GM12878 (cell line): ENCODE measurements around the gene DDIT4. TPM values are rescaled to one million over a fixed set of nuclear protein-coding genes. Genes with fewer than 3 reads are reported as not detected.

Experiments used
- ATAC-seq: fragments of 200-7000 bp; cut with Tn5 transposase; 3 replicates; pipeline ENCODE4 v1.9.1; 2020; ENCODE audit warnings: mild to moderate bottlenecking, moderate library complexity
- BruUV-seq: library from RNA; stranded (reverse); fragments of 400-500 nt; replicated peaks from 2 replicates; lab custom pipeline; 2021; lab: Mats Ljungman, UMichigan
- CTCF ChIA-PET: fragments of 300-600 bp; sonication (Branson Sonifier 250); formaldehyde crosslinking; extraction: SDS; loops from one replicate; lab custom pipeline; 2021; ENCODE audit warnings: inconsistent platforms; lab: Yijun Ruan, JAX
- POLR2A ChIA-PET: fragments of 350-600 bp; formaldehyde crosslinking; extraction: SDS; loops from one replicate; lab custom pipeline; 2021; ENCODE audit warnings: inconsistent platforms; lab: Charles Lee
- RAD21 ChIA-PET: fragments of 300-600 bp; sonication (Branson Sonifier 250); formaldehyde crosslinking; loops from one replicate; lab custom pipeline; 2023; ENCODE audit warnings: antibody characterized with exemption; ENCODE audit not compliant: unreplicated experiment; lab: Charles Lee
- SMC1A ChIA-PET: fragments of 300-600 bp; sonication (Branson Sonifier 250); formaldehyde crosslinking; loops from one replicate; lab custom pipeline; 2023; ENCODE audit not compliant: unreplicated experiment, uncharacterized antibody; lab: Charles Lee
- DNase-seq: peaks from one replicate; pipeline ENCODE4 v3.0.0-alpha.2; 2011; ENCODE audit warnings: low read depth, low spot score
- FAIRE-seq: peaks from 3 replicates; lab custom pipeline; 2011; peaks lifted over from hg19 to GRCh38; lab: Jason Lieb, UNC
- H2AFZ ChIP-seq: 2 replicates; pipeline ENCODE4 v1.6.0; 2011; ENCODE audit warnings: low read depth, low read length, control low read depth; ENCODE audit not compliant: control insufficient read depth
- H3K27ac ChIP-seq: 2 replicates; pipeline ENCODE4 v1.5.1; 2011; ENCODE audit warnings: control low read depth; ENCODE audit not compliant: control insufficient read depth, insufficient read depth
- H3K27me3 ChIP-seq, 2 experiments: replicated peaks in 1 of 2; 2 replicates each; pipeline versions ENCODE4 v1.6.0 to v1.6.1; 2011; ENCODE audit warnings: low read length in 1 of 2; ENCODE audit not compliant: control insufficient read depth in 2 of 2, insufficient read depth in 2 of 2
- H3K36me3 ChIP-seq, 2 experiments: 2 replicates each; pipeline ENCODE4 v1.5.1; 2011; ENCODE audit warnings: low read length in 1 of 2; ENCODE audit not compliant: control insufficient read depth in 2 of 2, insufficient read depth in 2 of 2
- H3K4me1 ChIP-seq: 2 replicates; pipeline ENCODE4 v1.6.1; 2011; ENCODE audit warnings: mild to moderate bottlenecking, low read length, moderate library complexity, mixed read lengths; ENCODE audit not compliant: control insufficient read depth, insufficient read depth
- H3K4me2 ChIP-seq: 2 replicates; pipeline ENCODE4 v1.6.0; 2011; ENCODE audit warnings: control low read depth; ENCODE audit not compliant: control insufficient read depth, insufficient read depth
- H3K4me3 ChIP-seq: fragments of 200-600 bp; sonication (generic); 2 replicates; pipeline ENCODE4 v1.5.1; 2016
- H3K79me2 ChIP-seq: 2 replicates; pipeline ENCODE4 v1.6.0; 2011; ENCODE audit warnings: low read length; ENCODE audit not compliant: control insufficient read depth, insufficient read depth
- H3K9ac ChIP-seq: 2 replicates; pipeline ENCODE4 v1.8.0; 2011; ENCODE audit warnings: low read length, control low read depth, mixed read lengths; ENCODE audit not compliant: control insufficient read depth, insufficient read depth
- H3K9me3 ChIP-seq: replicated peaks from 3 replicates; pipeline ENCODE4 v1.5.1; 2011; ENCODE audit warnings: mild to moderate bottlenecking, low read length; ENCODE audit not compliant: control insufficient read depth, insufficient read depth
- H4K20me1 ChIP-seq: 2 replicates; pipeline ENCODE4 v1.6.0; 2011; ENCODE audit not compliant: control insufficient read depth, insufficient read depth
- ASH2L ChIP-seq: fragments of 300-600, 200-600 bp; sonication (generic); IDR thresholded peaks from 2 replicates; pipeline ENCODE4 v1.6.1; 2017; ENCODE audit warnings: low read depth, mild to moderate bottlenecking, borderline replicate concordance
- CREB1 ChIP-seq: IDR thresholded peaks from 2 replicates; pipeline ENCODE4 v1.6.1; 2012; ENCODE audit warnings: low read depth, mild to moderate bottlenecking, inconsistent platforms
- DPF2 ChIP-seq: fragments of 450-650 bp; IDR thresholded peaks from 2 replicates; pipeline ENCODE4 v1.6.1; 2017; ENCODE audit warnings: mild to moderate bottlenecking
- EP300 ChIP-seq, 2 experiments: fragments of 150-350 bp in 1 of 2; IDR thresholded peaks; 2 replicates each; pipeline ENCODE4 v1.6.1; 2011 to 2012; ENCODE audit warnings: low read depth in 2 of 2, low read length in 2 of 2, borderline replicate concordance in 1 of 2, improper control_type of control experiment in 1 of 2, inconsistent platforms in 1 of 2; ENCODE audit not compliant: control insufficient read depth in 1 of 2
- ESRRA ChIP-seq: IDR thresholded peaks from 2 replicates; pipeline ENCODE4 v1.6.1; 2012; ENCODE audit warnings: mild to moderate bottlenecking, low read length, improper control_type of control experiment
- HDAC2 ChIP-seq: fragments of 200-600 bp; sonication (generic); IDR thresholded peaks from 2 replicates; pipeline ENCODE4 v1.6.1; 2017
- IRF4 ChIP-seq: IDR thresholded peaks from 2 replicates; pipeline ENCODE4 v1.6.1; 2011; ENCODE audit warnings: low read depth, low read length
- SMC3 ChIP-seq: IDR thresholded peaks from 2 replicates; pipeline ENCODE4 v1.6.1; 2011; ENCODE audit warnings: low read length, improper control_type of control experiment, borderline replicate concordance
- SPI1 ChIP-seq: IDR thresholded peaks from 2 replicates; pipeline ENCODE4 v1.6.1; 2011; ENCODE audit warnings: low read depth, mild to moderate bottlenecking, low read length, moderate library complexity, borderline replicate concordance; ENCODE audit not compliant: insufficient read depth
- STAT3 ChIP-seq: IDR thresholded peaks from 2 replicates; pipeline ENCODE4 v1.6.1; 2011; ENCODE audit warnings: low read depth, low read length, improper control_type of control experiment
- SUPT20H ChIP-seq: IDR thresholded peaks from 2 replicates; pipeline ENCODE4 v1.6.1; 2011; ENCODE audit warnings: low read depth, mild to moderate bottlenecking, low read length, moderate library complexity, borderline replicate concordance; ENCODE audit not compliant: control insufficient read depth
- TCF7 ChIP-seq: IDR thresholded peaks from 2 replicates; pipeline ENCODE4 v1.6.1; 2014; ENCODE audit warnings: antibody characterized with exemption, borderline replicate concordance
- ZNF24 ChIP-seq: fragments of 450-650 bp; IDR thresholded peaks from 2 replicates; pipeline ENCODE4 v1.6.1; 2017; ENCODE audit warnings: antibody characterized with exemption, mild to moderate bottlenecking
- WGBS: methylation state at CpG from one replicate; pipeline ENCODE4 v1.1.6; 2016; ENCODE audit warnings: low lambda C conversion rate; ENCODE audit not compliant: insufficient replicate concordance, insufficient coverage; ENCODE audit errors: missing lambda C conversion rate; 5-methylcytosine and 5-hydroxymethylcytosine counted together
- in situ Hi-C: fragments of 300-500 bp; cut with MboI; formaldehyde crosslinking; loops from 9 replicates; pipeline ENCODE4 v1.14.3; 2018; ENCODE audit warnings: mixed read lengths
- intact Hi-C: fragments of 100-400 bp; cut with micrococcal nuclease; formaldehyde crosslinking; loops from one replicate; pipeline ENCODE4 v1.14.2; 2022; ENCODE audit not compliant: unreplicated experiment
- polyA plus RNA-seq, 11 experiments: library from polyadenylated mRNA; depleted of rRNA in 4 of 11; unstranded in 6 of 11; stranded (reverse) in 5 of 11; fragments of >200 nt; fragmentation: Nextera tagmentation in 4 of 11; fragmentation: Illumina TruSeq in 1 of 11; extraction: Ambion mirVana in 4 of 11; extraction: Trizol in 1 of 11; gene quantifications; 1 replicate in 1 of 11; 2 replicates in 10 of 11; pipeline versions ENCODE4 v1.2.1 to v1.2.3, GENCODE V29; 2011 to 2016; ENCODE audit warnings: inconsistent platforms in 2 of 11, missing spikeins in 2 of 11, low read depth in 1 of 11
- total RNA-seq, 4 experiments: library from RNA; depleted of rRNA in 3 of 4; stranded (reverse); fragments of >200 nt in 3 of 4; fragmentation: Illumina TruSeq in 1 of 4; extraction: Trizol in 1 of 4; gene quantifications; 2 replicates each; pipeline versions ENCODE4 v1.2.1 to v1.2.3, GENCODE V29; 2013 to 2021
- TF ChIP-seq, protein P1 (sequence below): fragments of 150-350 bp; IDR thresholded peaks from 2 replicates; pipeline ENCODE4 v1.6.1; 2016; ENCODE audit warnings: low read depth, low read length
- TF ChIP-seq, protein P2 (sequence below): fragments of 450-650 bp; IDR thresholded peaks from 2 replicates; pipeline ENCODE4 v1.6.1; 2017; ENCODE audit warnings: mild to moderate bottlenecking
- TF ChIP-seq, protein P3 (sequence below): IDR thresholded peaks from 2 replicates; pipeline ENCODE4 v1.6.1; 2012; ENCODE audit warnings: low read depth, low read length, improper control_type of control experiment

DDIT4 gene
- total and polyA plus RNA-seq, 10 of the 15 experiments (the other 5 are each of a cell fraction or from before 2014, with no cell fraction given) = 2.1 to 277 (median 183) TPM

DNA sequence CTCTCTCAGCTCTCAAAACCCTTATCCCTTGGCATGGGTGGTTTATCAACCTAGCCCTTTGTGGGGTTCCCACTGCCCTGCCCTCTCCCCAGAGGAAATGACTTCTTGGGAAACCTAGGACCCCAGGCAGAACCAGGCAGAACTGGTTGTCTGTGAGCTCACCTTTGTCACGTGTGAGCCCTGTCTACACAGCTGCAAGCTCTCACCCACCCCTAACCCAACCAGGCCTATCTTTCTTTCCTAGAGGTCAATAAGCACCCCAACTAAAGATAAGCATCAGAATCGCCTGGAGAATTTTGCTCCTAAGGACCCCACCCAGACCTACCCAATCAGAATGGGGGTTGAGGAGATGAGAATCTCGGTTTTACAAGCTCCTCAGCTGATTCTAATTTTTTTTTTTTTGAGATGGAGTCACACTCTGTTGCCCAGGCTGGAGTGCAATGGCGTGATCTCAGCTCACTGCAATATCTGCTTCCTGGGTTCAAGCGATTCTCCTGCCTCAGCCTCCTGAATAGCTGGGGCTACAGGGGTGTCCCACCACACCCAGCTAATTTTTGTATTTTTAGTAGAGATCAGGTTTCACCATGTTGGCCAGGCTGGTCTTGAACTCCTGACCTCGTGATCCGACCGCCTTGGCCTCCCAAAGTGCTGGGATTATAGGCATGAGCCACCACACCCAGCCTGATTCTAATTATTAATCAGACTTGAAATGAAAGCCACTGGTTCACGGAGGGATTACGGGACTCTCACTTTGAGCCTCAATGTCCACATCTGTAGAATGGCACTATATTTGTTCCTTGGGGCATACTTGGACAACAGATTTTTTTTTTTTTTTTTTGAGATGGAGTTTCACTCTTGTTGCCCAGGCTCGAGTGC lies 7.5 kb upstream of the DDIT4 start:
- H3K79me2 ChIP-seq = no peaks in the 10 kb centered on the region
- H4K20me1 ChIP-seq = no peaks in the 10 kb centered on the region
- no peak overlapping the region for H3K27ac ChIP-seq
- SMC1A ChIA-PET = interaction anchor here (0.8 to 1.2 kb wide), 3 partner anchors 9 to 50 kb away, joined by 3 read pairs; partner anchors contain the start of gene ASCC1
- ATAC-seq = no peak
- no peak for DNase-seq
- H3K4me2 ChIP-seq = no peak overlapping the region
- CTCF ChIA-PET = interaction anchor here (0.6 to 1.2 kb wide), 3 partner anchors 30 to 86 kb away, joined by 3 to 4 read pairs (median 3); no protein-coding TSS in a partner anchor
- WGBS = 79% methylated on average over 11 of the region's 11 CpGs
- intact Hi-C loops = no loop called here
- no peak overlapping the region for H2AFZ ChIP-seq
- RAD21 ChIA-PET = interaction anchor here (0.6 kb wide), 1 partner anchor 9 kb away, joined by 3 read pairs; no protein-coding TSS in a partner anchor
- in situ Hi-C loops = no loop called here
- FAIRE-seq = no peak
- peaks cover 25% of the 10 kb centered on the region for H3K4me1 ChIP-seq
- H3K4me3 ChIP-seq = no peak overlapping the region
- H3K36me3 ChIP-seq = no peaks in the 10 kb centered on the region
- POLR2A ChIA-PET = interaction anchor here (0.5 to 9.9 kb wide), 8 partner anchors 9 to 1938 kb away, joined by 3 to 267 read pairs (median 4); partner anchors contain the start of gene DDIT4
- H3K27me3 ChIP-seq = no peaks in the 10 kb centered on the region
- BruUV-seq = no TSS peak
- H3K9ac ChIP-seq = no peak overlapping the region
- H3K9me3 ChIP-seq = no peaks in the 10 kb centered on the region
- no peak for TF ChIP-seq TCF7
- TF ChIP-seq ESRRA = no peak
- no peak for TF ChIP-seq ASH2L
- TF ChIP-seq HDAC2 = no peak
- no peak for TF ChIP-seq DPF2
- TF ChIP-seq, protein P1, sequence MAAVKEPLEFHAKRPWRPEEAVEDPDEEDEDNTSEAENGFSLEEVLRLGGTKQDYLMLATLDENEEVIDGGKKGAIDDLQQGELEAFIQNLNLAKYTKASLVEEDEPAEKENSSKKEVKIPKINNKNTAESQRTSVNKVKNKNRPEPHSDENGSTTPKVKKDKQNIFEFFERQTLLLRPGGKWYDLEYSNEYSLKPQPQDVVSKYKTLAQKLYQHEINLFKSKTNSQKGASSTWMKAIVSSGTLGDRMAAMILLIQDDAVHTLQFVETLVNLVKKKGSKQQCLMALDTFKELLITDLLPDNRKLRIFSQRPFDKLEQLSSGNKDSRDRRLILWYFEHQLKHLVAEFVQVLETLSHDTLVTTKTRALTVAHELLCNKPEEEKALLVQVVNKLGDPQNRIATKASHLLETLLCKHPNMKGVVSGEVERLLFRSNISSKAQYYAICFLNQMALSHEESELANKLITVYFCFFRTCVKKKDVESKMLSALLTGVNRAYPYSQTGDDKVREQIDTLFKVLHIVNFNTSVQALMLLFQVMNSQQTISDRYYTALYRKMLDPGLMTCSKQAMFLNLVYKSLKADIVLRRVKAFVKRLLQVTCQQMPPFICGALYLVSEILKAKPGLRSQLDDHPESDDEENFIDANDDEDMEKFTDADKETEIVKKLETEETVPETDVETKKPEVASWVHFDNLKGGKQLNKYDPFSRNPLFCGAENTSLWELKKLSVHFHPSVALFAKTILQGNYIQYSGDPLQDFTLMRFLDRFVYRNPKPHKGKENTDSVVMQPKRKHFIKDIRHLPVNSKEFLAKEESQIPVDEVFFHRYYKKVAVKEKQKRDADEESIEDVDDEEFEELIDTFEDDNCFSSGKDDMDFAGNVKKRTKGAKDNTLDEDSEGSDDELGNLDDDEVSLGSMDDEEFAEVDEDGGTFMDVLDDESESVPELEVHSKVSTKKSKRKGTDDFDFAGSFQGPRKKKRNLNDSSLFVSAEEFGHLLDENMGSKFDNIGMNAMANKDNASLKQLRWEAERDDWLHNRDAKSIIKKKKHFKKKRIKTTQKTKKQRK = no peak
- TF ChIP-seq ZNF24 = no peak
- TF ChIP-seq CREB1 = no peak
- no peak for TF ChIP-seq SUPT20H
- TF ChIP-seq, protein P2, sequence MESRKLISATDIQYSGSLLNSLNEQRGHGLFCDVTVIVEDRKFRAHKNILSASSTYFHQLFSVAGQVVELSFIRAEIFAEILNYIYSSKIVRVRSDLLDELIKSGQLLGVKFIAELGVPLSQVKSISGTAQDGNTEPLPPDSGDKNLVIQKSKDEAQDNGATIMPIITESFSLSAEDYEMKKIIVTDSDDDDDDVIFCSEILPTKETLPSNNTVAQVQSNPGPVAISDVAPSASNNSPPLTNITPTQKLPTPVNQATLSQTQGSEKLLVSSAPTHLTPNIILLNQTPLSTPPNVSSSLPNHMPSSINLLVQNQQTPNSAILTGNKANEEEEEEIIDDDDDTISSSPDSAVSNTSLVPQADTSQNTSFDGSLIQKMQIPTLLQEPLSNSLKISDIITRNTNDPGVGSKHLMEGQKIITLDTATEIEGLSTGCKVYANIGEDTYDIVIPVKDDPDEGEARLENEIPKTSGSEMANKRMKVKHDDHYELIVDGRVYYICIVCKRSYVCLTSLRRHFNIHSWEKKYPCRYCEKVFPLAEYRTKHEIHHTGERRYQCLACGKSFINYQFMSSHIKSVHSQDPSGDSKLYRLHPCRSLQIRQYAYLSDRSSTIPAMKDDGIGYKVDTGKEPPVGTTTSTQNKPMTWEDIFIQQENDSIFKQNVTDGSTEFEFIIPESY = no peak
- TF ChIP-seq SPI1 = no peak
- TF ChIP-seq, protein P3, sequence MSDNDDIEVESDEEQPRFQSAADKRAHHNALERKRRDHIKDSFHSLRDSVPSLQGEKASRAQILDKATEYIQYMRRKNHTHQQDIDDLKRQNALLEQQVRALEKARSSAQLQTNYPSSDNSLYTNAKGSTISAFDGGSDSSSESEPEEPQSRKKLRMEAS = no peak
- no peak for TF ChIP-seq IRF4
- no peak for TF ChIP-seq SMC3
- TF ChIP-seq STAT3 = no peak
- TF ChIP-seq EP300 (IDR thresholded peaks at IDR 0.05; ENCODE audit: borderline replicate concordance in 1 of 2, control insufficient read depth in 1 of 2, low read depth in 2 of 2, low read length in 2 of 2) = no peak
